Karpas-422 (cell line): ENCODE measurements around the gene TNS3. TPM values are rescaled to one million over a fixed set of nuclear protein-coding genes. Genes with fewer than 3 reads are reported as not detected.

ENCODE experiments used
- DNase-seq: peaks from one replicate; pipeline ENCODE4 v3.0.0-alpha.2; 2015
- H2AFZ ChIP-seq: fragments of 200-600 bp; sonication (generic); 2 replicates; pipeline ENCODE4 v1.6.1; 2014; ENCODE audit warnings: antibody characterized with exemption, low read length, mixed read lengths
- H3K27ac ChIP-seq: fragments of 200-600 bp; sonication (generic); 2 replicates; pipeline ENCODE4 v1.5.1; 2014; ENCODE audit warnings: mild to moderate bottlenecking, low read length, moderate library complexity
- H3K27me3 ChIP-seq: fragments of 200-600 bp; sonication (generic); 2 replicates; pipeline ENCODE4 v1.6.1; 2014; ENCODE audit warnings: low read length, mixed read lengths
- H3K36me3 ChIP-seq: fragments of 200-600 bp; sonication (generic); 2 replicates; pipeline ENCODE4 v1.6.1; 2014; ENCODE audit warnings: low read length, mixed read lengths; ENCODE audit not compliant: insufficient read depth
- H3K4me1 ChIP-seq: fragments of 200-600 bp; sonication (generic); 2 replicates; pipeline ENCODE4 v1.6.1; 2014; ENCODE audit warnings: mild to moderate bottlenecking, low read length, mixed read lengths
- H3K4me2 ChIP-seq: fragments of 200-600 bp; sonication (generic); 2 replicates; pipeline ENCODE4 v1.6.1; 2014; ENCODE audit warnings: low read length, low read depth, mild to moderate bottlenecking; ENCODE audit not compliant: poor library complexity, severe bottlenecking
- H3K4me3 ChIP-seq: fragments of 200-600 bp; sonication (generic); 2 replicates; pipeline ENCODE4 v1.5.1; 2014; ENCODE audit warnings: mild to moderate bottlenecking, antibody characterized with exemption, low read length, mixed read lengths
- H3K79me2 ChIP-seq: fragments of 200-600 bp; sonication (generic); 2 replicates; pipeline ENCODE4 v1.6.1; 2014; ENCODE audit warnings: mild to moderate bottlenecking, low read length, mixed read lengths
- H3K9ac ChIP-seq: fragments of 200-600 bp; sonication (generic); 2 replicates; pipeline ENCODE4 v1.6.0; 2014; ENCODE audit warnings: low read length
- H3K9me2 ChIP-seq: fragments of 200-600 bp; sonication (generic), shearing (Covaris generic); replicated peaks from 2 replicates; pipeline ENCODE4 v1.6.0; 2014; ENCODE audit warnings: mild to moderate bottlenecking, low read length, moderate library complexity; ENCODE audit not compliant: insufficient read depth
- H3K9me3 ChIP-seq: fragments of 300-700, 200-600 bp; sonication (generic); 2 replicates; pipeline ENCODE4 v1.6.1; 2014; ENCODE audit warnings: low read length, mixed read lengths
- H4K20me1 ChIP-seq: fragments of 200-600 bp; sonication (generic); 2 replicates; pipeline ENCODE4 v1.6.1; 2014; ENCODE audit warnings: mild to moderate bottlenecking, antibody characterized with exemption, low read length, low read depth; ENCODE audit not compliant: insufficient read depth
- total RNA-seq: library from RNA; depleted of rRNA; stranded (reverse); fragments of >200 nt; shearing (Covaris generic); gene quantifications from 2 replicates; pipeline ENCODE4 v1.2.3, GENCODE V29; 2014; ENCODE audit warnings: low replicate concordance

Gene TNS3
- total RNA-seq, 1 experiment from 2014 or later, result 56.6 TPM

GRCh38 chr7:47453093-47454061 lies 128.5 kb downstream of the TNS3 start:
- no peak for DNase-seq
- Histone ChIP-seq H4K20me1 (no peaks in the 10 kb centered on the region), H2AFZ (no peak overlapping the region), H3K27me3 (no peaks in the 10 kb centered on the region), H3K9me3 (no peaks in the 10 kb centered on the region), H3K79me2 (peaks cover 73% of the 10 kb centered on the region), H3K9ac (no peak overlapping the region), H3K9me2 (no peaks in the 10 kb centered on the region), H3K27ac (no peak overlapping the region), H3K4me3 (no peak overlapping the region), H3K4me2 (no peak overlapping the region), H3K36me3 (no peaks in the 10 kb centered on the region), H3K4me1 (no peaks in the 10 kb centered on the region)

- DNase-seq, result no peak
- H3K4me2 ChIP-seq, result no peak overlapping the region
- no peaks in the 10 kb centered on the region for H3K9me3 ChIP-seq
- H3K27me3 ChIP-seq, result no peaks in the 10 kb centered on the region
- H3K27ac ChIP-seq, result no peak overlapping the region
- H2AFZ ChIP-seq, result no peak overlapping the region
- no peaks in the 10 kb centered on the region for H4K20me1 ChIP-seq
- H3K4me3 ChIP-seq, result no peak overlapping the region
- no peaks in the 10 kb centered on the region for H3K36me3 ChIP-seq
- no peaks in the 10 kb centered on the region for H3K9me2 ChIP-seq
- H3K4me1 ChIP-seq, result no peaks in the 10 kb centered on the region
- no peak overlapping the region for H3K9ac ChIP-seq
- H3K79me2 ChIP-seq, result peaks cover 73% of the 10 kb centered on the region
Observed at GRCh38 chr7:47452715-47453092, 129.2 kb downstream of the TNS3 start.

- H3K36me3 ChIP-seq, result no peaks in the 10 kb centered on the region
- H3K27ac ChIP-seq, result no peak overlapping the region
- H3K4me2 ChIP-seq, result no peak overlapping the region
- no peaks in the 10 kb centered on the region for H3K9me2 ChIP-seq
- H3K27me3 ChIP-seq, result no peaks in the 10 kb centered on the region
- no peak overlapping the region for H3K4me3 ChIP-seq
- no peaks in the 10 kb centered on the region for H3K9me3 ChIP-seq
- H3K9ac ChIP-seq, result no peak overlapping the region
- H4K20me1 ChIP-seq, result no peaks in the 10 kb centered on the region
- H3K4me1 ChIP-seq, result no peaks in the 10 kb centered on the region
- H3K79me2 ChIP-seq, result peaks cover 73% of the 10 kb centered on the region
- no peak overlapping the region for H2AFZ ChIP-seq
- DNase-seq, result no peak
Observed at GRCh38 chr7:47452295-47452694, 129.6 kb downstream of the TNS3 start.

- Histone ChIP-seq H3K27ac (no peak overlapping the region), H3K4me2 (no peak overlapping the region), H3K9ac (no peak overlapping the region), H2AFZ (no peak overlapping the region), H3K36me3 (no peaks in the 10 kb centered on the region), H3K9me2 (no peaks in the 10 kb centered on the region), H3K4me1 (peaks cover 4% of the 10 kb centered on the region; the same call in 1 of the 2 replicates), H3K9me3 (no peaks in the 10 kb centered on the region), H3K27me3 (no peaks in the 10 kb centered on the region), H4K20me1 (no peaks in the 10 kb centered on the region), H3K4me3 (no peak overlapping the region), H3K79me2 (peaks cover 75% of the 10 kb centered on the region)
- DNase-seq, result no peak
Observed at GRCh38 chr7:47451851-47452205, 130.1 kb downstream of the TNS3 start.

GRCh38 chr7:47449810-47450590 lies 131.9 kb downstream of the TNS3 start:
- no peaks in the 10 kb centered on the region for H3K36me3 ChIP-seq
- H3K79me2 ChIP-seq, result peaks cover 74% of the 10 kb centered on the region
- H2AFZ ChIP-seq, result no peak overlapping the region
- no peak overlapping the region for H3K4me2 ChIP-seq
- no peaks in the 10 kb centered on the region for H4K20me1 ChIP-seq
- H3K27me3 ChIP-seq, result no peaks in the 10 kb centered on the region
- H3K9ac ChIP-seq, result no peak overlapping the region
- H3K27ac ChIP-seq, result no peak overlapping the region
- H3K4me3 ChIP-seq, result no peak overlapping the region
- no peak for DNase-seq
- peaks cover 21% of the 10 kb centered on the region for H3K4me1 ChIP-seq
- no peaks in the 10 kb centered on the region for H3K9me2 ChIP-seq
- H3K9me3 ChIP-seq, result no peaks in the 10 kb centered on the region

- no peak overlapping the region for H3K27ac ChIP-seq
- H3K79me2 ChIP-seq, result peaks cover 74% of the 10 kb centered on the region
- H3K9ac ChIP-seq, result no peak overlapping the region
- H2AFZ ChIP-seq, result no peak overlapping the region
- H3K4me1 ChIP-seq, result peaks cover 24% of the 10 kb centered on the region
- H3K36me3 ChIP-seq, result no peaks in the 10 kb centered on the region
- no peaks in the 10 kb centered on the region for H3K27me3 ChIP-seq
- no peaks in the 10 kb centered on the region for H3K9me2 ChIP-seq
- H3K4me3 ChIP-seq, result no peak overlapping the region
- no peak overlapping the region for H3K4me2 ChIP-seq
- H3K9me3 ChIP-seq, result no peaks in the 10 kb centered on the region
- DNase-seq, result no peak
- no peaks in the 10 kb centered on the region for H4K20me1 ChIP-seq
Observed at GRCh38 chr7:47448971-47449370, 132.9 kb downstream of the TNS3 start.

- no peak overlapping the region for H2AFZ ChIP-seq
- H3K4me2 ChIP-seq, result no peak overlapping the region
- no peaks in the 10 kb centered on the region for H3K27me3 ChIP-seq
- H3K4me3 ChIP-seq, result no peak overlapping the region
- H4K20me1 ChIP-seq, result no peaks in the 10 kb centered on the region
- DNase-seq, result no peak
- H3K36me3 ChIP-seq, result no peaks in the 10 kb centered on the region
- H3K27ac ChIP-seq, result no peak overlapping the region
- no peaks in the 10 kb centered on the region for H3K9me3 ChIP-seq
- peaks cover 76% of the 10 kb centered on the region for H3K79me2 ChIP-seq
- H3K9ac ChIP-seq, result no peak overlapping the region
- peaks cover 24% of the 10 kb centered on the region for H3K4me1 ChIP-seq
- no peaks in the 10 kb centered on the region for H3K9me2 ChIP-seq
Observed at GRCh38 chr7:47447621-47448349, 134.1 kb downstream of the TNS3 start.
